Central memory CD8-positive, alpha-beta T cell (primary cell): ENCODE measurements around the gene PSMC3.

Experiments used
- ATAC-seq: fragments of 150-1000 bp; cut with Tn5 transposase; replicated peaks from 2 replicates; pipeline ENCODE4 v1.10.0; 2022; ENCODE audit warnings: mild to moderate bottlenecking, moderate FRiP score, moderate number of reproducible peaks; ENCODE audit not compliant: poor library complexity, severe bottlenecking; ENCODE audit errors: extremely low read depth
- DNase-seq, 2 donors: peaks; one replicate each; pipeline ENCODE4 v3.0.0; 2021; ENCODE audit warnings: low spot score in 2 of 2
- H3K27ac Mint-ChIP-seq: one replicate; pipeline ENCODE4 v1.8.0; 2022; ENCODE audit warnings: low read depth, mild to moderate bottlenecking, moderate library complexity, mixed read lengths
- H3K27me3 Mint-ChIP-seq: one replicate; pipeline ENCODE4 v1.8.0; 2022; ENCODE audit warnings: mixed read lengths
- H3K36me3 Mint-ChIP-seq: one replicate; pipeline ENCODE4 v1.8.0; 2022; ENCODE audit warnings: mild to moderate bottlenecking, moderate library complexity, mixed read lengths; ENCODE audit not compliant: insufficient read depth
- H3K4me1 Mint-ChIP-seq: one replicate; pipeline ENCODE4 v1.8.0; 2022; ENCODE audit warnings: mixed read lengths
- H3K4me3 Mint-ChIP-seq: one replicate; pipeline ENCODE4 v1.8.0; 2022; ENCODE audit warnings: mild to moderate bottlenecking, moderate library complexity, mixed read lengths
- H3K9me3 Mint-ChIP-seq: one replicate; pipeline ENCODE4 v1.8.0; 2022; ENCODE audit warnings: mixed read lengths

The PSMC3 gene

GRCh38 chr11:47415091-47415854 is 11.0 kb downstream of the PSMC3 start:
- no peak overlapping the region for H3K4me3 Mint-ChIP-seq
- ATAC-seq (no peak), DNase-seq (no peak)
- peak overlapping the region; percentile 41 for H3K27ac Mint-ChIP-seq
- H3K9me3 Mint-ChIP-seq: no peaks in the 10 kb centered on the region
- no peaks in the 10 kb centered on the region for H3K27me3 Mint-ChIP-seq
- H3K36me3 Mint-ChIP-seq: peaks cover 28% of the 10 kb centered on the region
- H3K4me1 Mint-ChIP-seq: peaks cover 20% of the 10 kb centered on the region

- H3K4me1 Mint-ChIP-seq: peaks cover 21% of the 10 kb centered on the region
- H3K27ac Mint-ChIP-seq: peak overlapping the region; percentile 41
- ATAC-seq (no peak), DNase-seq (no peak)
- H3K36me3 Mint-ChIP-seq: peaks cover 23% of the 10 kb centered on the region
- no peaks in the 10 kb centered on the region for H3K9me3 Mint-ChIP-seq
- no peaks in the 10 kb centered on the region for H3K27me3 Mint-ChIP-seq
- no peak overlapping the region for H3K4me3 Mint-ChIP-seq
These were observed 11.6 kb downstream of the PSMC3 start for GRCh38 chr11:47414685-47415070.

- Mint-ChIP-seq H3K27me3 (no peaks in the 10 kb centered on the region), H3K27ac (peak overlapping the region; percentile 76)
These were observed 12.1 kb downstream of the PSMC3 start for GRCh38 chr11:47413908-47414684.

GRCh38 chr11:47413351-47413750 is 12.9 kb downstream of the PSMC3 start:
- ATAC-seq: no peak
- Mint-ChIP-seq H3K36me3 (peaks cover 22% of the 10 kb centered on the region), H3K9me3 (no peaks in the 10 kb centered on the region), H3K4me3 (no peak overlapping the region), H3K27ac (peak overlapping the region; percentile 76), H3K27me3 (no peaks in the 10 kb centered on the region), H3K4me1 (peaks cover 33% of the 10 kb centered on the region)
- no peak for DNase-seq

More at GRCh38 chr11:47413908-47414684, 12.1 kb downstream of the PSMC3 start:
- DNase-seq: no peak
- ATAC-seq: no peak
- Mint-ChIP-seq H3K4me1 (peaks cover 27% of the 10 kb centered on the region), H3K9me3 (no peaks in the 10 kb centered on the region), H3K36me3 (peaks cover 24% of the 10 kb centered on the region), H3K4me3 (no peak overlapping the region)

- H3K4me1 Mint-ChIP-seq: peaks cover 34% of the 10 kb centered on the region
- DNase-seq (peak in 1 of 2 donors; percentile 42), ATAC-seq (no peak)
- no peak overlapping the region for H3K4me3 Mint-ChIP-seq
- peaks cover 20% of the 10 kb centered on the region for H3K36me3 Mint-ChIP-seq
- peak overlapping the region; percentile 68 for H3K27ac Mint-ChIP-seq
- no peaks in the 10 kb centered on the region for H3K27me3 Mint-ChIP-seq
- no peaks in the 10 kb centered on the region for H3K9me3 Mint-ChIP-seq
These were observed 14.1 kb downstream of the PSMC3 start for GRCh38 chr11:47411884-47412746.

GRCh38 chr11:47410370-47411264 is 15.6 kb downstream of the PSMC3 start:
- Mint-ChIP-seq H3K36me3 (peaks cover 17% of the 10 kb centered on the region), H3K27me3 (no peaks in the 10 kb centered on the region), H3K4me1 (peaks cover 38% of the 10 kb centered on the region), H3K4me3 (peak overlapping the region; percentile 96), H3K27ac (no peak overlapping the region), H3K9me3 (no peaks in the 10 kb centered on the region)
- DNase-seq (no peak), ATAC-seq (no peak)

GRCh38 chr11:47409440-47410369 is 16.5 kb downstream of the PSMC3 start:
- DNase-seq (no peak), ATAC-seq (no peak)
- Mint-ChIP-seq H3K27me3 (no peaks in the 10 kb centered on the region), H3K36me3 (peaks cover 14% of the 10 kb centered on the region), H3K4me3 (peak overlapping the region; percentile 96), H3K27ac (peak overlapping the region; percentile 99), H3K9me3 (no peaks in the 10 kb centered on the region), H3K4me1 (peaks cover 38% of the 10 kb centered on the region)

GRCh38 chr11:47408598-47409439 is 17.4 kb downstream of the PSMC3 start:
- ATAC-seq: peak; percentile 0
- DNase-seq: no peak
- Mint-ChIP-seq H3K4me3 (peak overlapping the region; percentile 96), H3K9me3 (no peaks in the 10 kb centered on the region), H3K27me3 (no peaks in the 10 kb centered on the region), H3K27ac (peak overlapping the region; percentile 99), H3K4me1 (peaks cover 34% of the 10 kb centered on the region), H3K36me3 (peaks cover 11% of the 10 kb centered on the region)

- no peaks in the 10 kb centered on the region for H3K9me3 Mint-ChIP-seq
- ATAC-seq: peak; percentile 86
- DNase-seq: peak; percentile 84 to 92
- H3K4me3 Mint-ChIP-seq: peak within 1 kb of the TSS; percentile 96
- H3K27me3 Mint-ChIP-seq: no peaks in the 10 kb centered on the region
- H3K36me3 Mint-ChIP-seq: peaks cover 11% of the 10 kb centered on the region
- H3K27ac Mint-ChIP-seq: peak within 1 kb of the TSS; percentile 99
- peaks cover 29% of the 10 kb centered on the region for H3K4me1 Mint-ChIP-seq
These were observed 18.3 kb downstream of the PSMC3 start, which contains the start of gene SLC39A13 for GRCh38 chr11:47407746-47408590. TSS of gene SLC39A13 (plus strand) at chr11:47408590. CDS start at chr11:47410095, 1,505 bp downstream.
